Measurements from ENCODE around the gene CDH13. TPM values are rescaled to one million over a fixed set of nuclear protein-coding genes. Genes with fewer than 3 reads are reported as not detected.
A peak's percentile ranks its signal among the peaks of the same experiment; 100 is the strongest.

CDH13 gene
- total RNA-seq, 1 donor = 102 TPM

- Histone ChIP-seq H2AFZ (ENCODE audit: low read length) (no peak overlapping the region), H3K4me3 (ENCODE audit: insufficient read depth, low read length) (no peak overlapping the region), H3K9me3 (ENCODE audit: low read depth, low read length) (peaks cover 3% of the 10 kb centered on the region), H3K36me3 (ENCODE audit: insufficient read depth, low read length) (no peaks in the 10 kb centered on the region), H3K27me3 (ENCODE audit: insufficient read depth, low read length) (no peaks in the 10 kb centered on the region), H3K27ac (ENCODE audit: low read depth, low read length) (no peak overlapping the region), H3K4me2 (ENCODE audit: insufficient read depth, low read length) (no peak overlapping the region), H3K4me1 (ENCODE audit: insufficient read depth, low read length) (peaks cover 4% of the 10 kb centered on the region), H4K20me1 (ENCODE audit: insufficient read depth, low read length) (no peaks in the 10 kb centered on the region), H3K79me2 (ENCODE audit: insufficient read depth, low read length) (no peaks in the 10 kb centered on the region)
- DNase-seq (ENCODE audit: insufficient read length, low spot score, missing footprints) = no peak
- TF ChIP-seq CTCF (IDR thresholded peaks at IDR 0.05; ENCODE audit: extremely low read depth, low read depth, low read length) = no peak
Observed at GRCh38 chr16:83102336-83102735, 475.6 kb downstream of the CDH13 start.

GRCh38 chr16:83105279-83106077 is 478.7 kb downstream of the CDH13 start:
- Histone ChIP-seq H3K4me1 (ENCODE audit: insufficient read depth, low read length) (peaks cover 4% of the 10 kb centered on the region), H3K27me3 (ENCODE audit: insufficient read depth, low read length) (no peaks in the 10 kb centered on the region), H3K4me3 (ENCODE audit: insufficient read depth, low read length) (no peak overlapping the region), H3K9me3 (ENCODE audit: low read depth, low read length) (no peaks in the 10 kb centered on the region), H3K27ac (ENCODE audit: low read depth, low read length) (no peak overlapping the region), H4K20me1 (ENCODE audit: insufficient read depth, low read length) (no peaks in the 10 kb centered on the region), H3K4me2 (ENCODE audit: insufficient read depth, low read length) (no peak overlapping the region), H3K79me2 (ENCODE audit: insufficient read depth, low read length) (no peaks in the 10 kb centered on the region), H3K36me3 (ENCODE audit: insufficient read depth, low read length) (no peaks in the 10 kb centered on the region), H2AFZ (ENCODE audit: low read length) (no peak overlapping the region)
- no peak for TF ChIP-seq CTCF (IDR thresholded peaks at IDR 0.05; ENCODE audit: extremely low read depth, low read depth, low read length)
- DNase-seq (ENCODE audit: insufficient read length, low spot score, missing footprints) = no peak

- H3K4me1 ChIP-seq (ENCODE audit: insufficient read depth, low read length) = no peaks in the 10 kb centered on the region
- H3K4me2 ChIP-seq (ENCODE audit: insufficient read depth, low read length) = peak overlapping the region; percentile 54
- no peaks in the 10 kb centered on the region for H3K27me3 ChIP-seq (ENCODE audit: insufficient read depth, low read length)
- H3K79me2 ChIP-seq (ENCODE audit: insufficient read depth, low read length) = no peaks in the 10 kb centered on the region
- peak overlapping the region; percentile 40 for H3K4me3 ChIP-seq (ENCODE audit: insufficient read depth, low read length)
- no peaks in the 10 kb centered on the region for H4K20me1 ChIP-seq (ENCODE audit: insufficient read depth, low read length)
- TF ChIP-seq CTCF (IDR thresholded peaks at IDR 0.05; ENCODE audit: extremely low read depth, low read depth, low read length) = peak; percentile 10
- peak; percentile 30 for DNase-seq (ENCODE audit: insufficient read length, low spot score, missing footprints)
- H3K27ac ChIP-seq (ENCODE audit: low read depth, low read length) = no peak overlapping the region
- H2AFZ ChIP-seq (ENCODE audit: low read length) = peak overlapping the region; percentile 76
- H3K36me3 ChIP-seq (ENCODE audit: insufficient read depth, low read length) = no peaks in the 10 kb centered on the region
- H3K9me3 ChIP-seq (ENCODE audit: low read depth, low read length) = no peaks in the 10 kb centered on the region
Observed at GRCh38 chr16:83109490-83110125, 482.8 kb downstream of the CDH13 start.

GRCh38 chr16:83110269-83110668 is 483.5 kb downstream of the CDH13 start:
- Histone ChIP-seq H3K27ac (ENCODE audit: low read depth, low read length) (no peak overlapping the region), H3K4me2 (ENCODE audit: insufficient read depth, low read length) (peak overlapping the region; percentile 54), H2AFZ (ENCODE audit: low read length) (peak overlapping the region; percentile 76), H3K79me2 (ENCODE audit: insufficient read depth, low read length) (no peaks in the 10 kb centered on the region), H3K36me3 (ENCODE audit: insufficient read depth, low read length) (no peaks in the 10 kb centered on the region), H3K4me3 (ENCODE audit: insufficient read depth, low read length) (peak overlapping the region; percentile 40), H4K20me1 (ENCODE audit: insufficient read depth, low read length) (no peaks in the 10 kb centered on the region), H3K27me3 (ENCODE audit: insufficient read depth, low read length) (no peaks in the 10 kb centered on the region), H3K9me3 (ENCODE audit: low read depth, low read length) (no peaks in the 10 kb centered on the region), H3K4me1 (ENCODE audit: insufficient read depth, low read length) (no peaks in the 10 kb centered on the region)
- DNase-seq (ENCODE audit: insufficient read length, low spot score, missing footprints) = peak; percentile 60
- no peak for TF ChIP-seq CTCF (IDR thresholded peaks at IDR 0.05; ENCODE audit: extremely low read depth, low read depth, low read length)
